GM18505 (cell line): Measurements from ENCODE around the gene RHPN2.
"Not testable (repeated sequence)": the region's sequence is repeated elsewhere in the genome, so short reads cannot be mapped to it uniquely, and the experiment has no call there.

Experiments
- ATAC-seq: cut with Tn5 transposase; IDR thresholded peaks from one replicate; pipeline ENCODE4 v1.9.1; 2021; ENCODE audit not compliant: unreplicated experiment
- POLR2A ChIP-seq: IDR thresholded peaks from 4 replicates; pipeline ENCODE4 v1.6.1; 2011; ENCODE audit warnings: borderline replicate concordance; ENCODE audit not compliant: insufficient read depth, insufficient read length; ENCODE audit errors: extremely low read depth

RHPN2 gene

GRCh38 chr19:33000510-33000909 lies 64.2 kb downstream of the RHPN2 start:
- ATAC-seq: no peak

GRCh38 chr19:32998722-32999121 lies 66.0 kb downstream of the RHPN2 start:
- no peak for ATAC-seq
- TF ChIP-seq POLR2A: no peak

More at GRCh38 chr19:33000510-33000909, 64.2 kb downstream of the RHPN2 start:
- no peak for TF ChIP-seq POLR2A

GRCh38 chr19:32997716-32998355 lies 66.9 kb downstream of the RHPN2 start:
- no peak for ATAC-seq
- no peak for TF ChIP-seq POLR2A

- ATAC-seq: not testable (repeated sequence)
Observed at GRCh38 chr19:32997061-32997464, 67.6 kb downstream of the RHPN2 start.

- ATAC-seq: not testable (repeated sequence)
Observed at GRCh38 chr19:32995966-32996365, 68.7 kb downstream of the RHPN2 start.

GRCh38 chr19:32988724-32989123 lies 76.0 kb downstream of the RHPN2 start:
- no peak for ATAC-seq
- TF ChIP-seq POLR2A: no peak

GRCh38 chr19:32988254-32988653 lies 76.4 kb downstream of the RHPN2 start:
- ATAC-seq: not testable (repeated sequence)

GRCh38 chr19:32982488-32982887 lies 82.2 kb downstream of the RHPN2 start:
- ATAC-seq: not testable (repeated sequence)

- not testable (repeated sequence) for ATAC-seq
Observed at GRCh38 chr19:32979807-32980206, 84.9 kb downstream of the RHPN2 start.

GRCh38 chr19:32977813-32978212 lies 86.9 kb downstream of the RHPN2 start:
- not testable (repeated sequence) for ATAC-seq

- TF ChIP-seq POLR2A: no peak
- ATAC-seq: no peak
Observed at GRCh38 chr19:32977280-32977679, 87.4 kb downstream of the RHPN2 start.

GRCh38 chr19:32976223-32976805 lies 88.4 kb downstream of the RHPN2 start:
- TF ChIP-seq POLR2A: no peak
- no peak for ATAC-seq

GRCh38 chr19:32971715-32972540 lies 92.8 kb downstream of the RHPN2 start, which contains the start of the genes CEP89 and FAAP24:
Gene CEP89, minus strand, starts transcription at chr19:32971958. Its CDS starts 84 bp downstream, at chr19:32971874.
Gene FAAP24, plus strand, starts transcription at chr19:32972242. Its CDS starts 955 bp downstream, at chr19:32973197.
- peak; percentile 89 for TF ChIP-seq POLR2A
- ATAC-seq: peak; percentile 98

GRCh38 chr19:32971012-32971595 lies 93.6 kb downstream of the RHPN2 start:
- ATAC-seq: no peak
- no peak for TF ChIP-seq POLR2A
